HG03571 (cell line): ENCODE measurements around the gene UQCC2.

Experiments
- ATAC-seq: cut with Tn5 transposase; IDR thresholded peaks from one replicate; pipeline ENCODE4 v1.9.1; 2021; ENCODE audit not compliant: unreplicated experiment

Gene UQCC2

DNA sequence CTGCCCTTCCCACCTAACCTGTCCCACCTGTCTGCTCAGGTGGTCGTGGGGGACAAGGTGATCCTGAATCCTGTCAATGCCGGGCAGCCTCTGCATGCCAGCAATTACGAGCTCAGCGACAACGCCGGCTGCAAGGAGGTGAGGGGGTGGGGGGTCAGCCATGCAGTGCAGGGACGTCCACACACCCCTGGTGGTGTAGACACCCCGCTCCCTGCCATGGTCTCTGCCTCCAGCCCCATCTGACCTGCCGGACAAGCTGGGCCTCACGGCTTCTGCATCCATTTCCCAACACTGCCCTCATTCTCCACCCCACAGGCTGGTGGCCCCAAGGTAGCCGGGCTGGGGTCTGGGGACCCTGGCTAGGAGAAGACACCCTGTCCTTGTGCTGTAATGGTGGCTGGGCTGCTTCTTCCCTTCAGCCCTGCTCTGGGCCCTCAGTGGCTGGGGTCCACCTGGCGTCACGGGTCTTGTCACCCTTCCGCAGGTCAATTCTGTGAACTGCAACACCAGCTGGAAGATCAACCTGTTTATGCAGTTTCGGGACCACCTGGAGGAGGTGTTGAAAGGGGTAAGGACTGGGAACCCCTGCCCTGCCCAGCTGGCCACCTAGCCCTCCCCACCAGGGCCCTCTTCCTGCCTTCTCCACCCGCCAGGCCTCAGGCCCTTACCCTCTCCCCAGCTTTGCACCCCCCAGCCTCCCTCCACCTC lies 52.4 kb downstream of the UQCC2 start:
- ATAC-seq, result no peak

DNA sequence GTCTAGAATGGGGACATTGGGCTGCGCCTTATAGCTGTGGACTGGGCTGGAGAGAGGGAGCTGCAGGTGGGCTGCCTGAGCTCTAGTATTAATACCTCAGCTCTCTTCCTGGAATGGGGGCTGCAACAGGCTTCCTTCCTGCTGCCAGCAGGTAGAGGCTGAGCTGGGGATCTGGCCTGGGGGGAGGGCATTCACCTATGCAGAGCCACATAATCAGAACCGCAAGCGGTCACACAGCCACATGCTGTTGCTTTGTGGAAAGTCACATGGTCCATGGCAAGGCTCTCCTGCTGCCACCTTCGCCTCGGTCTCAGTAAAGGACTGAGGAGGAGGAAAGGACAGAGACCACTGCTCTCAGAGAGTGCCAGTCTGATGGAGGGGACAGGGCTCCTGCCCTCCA lies 54.7 kb downstream of the UQCC2 start:
- no peak for ATAC-seq

DNA sequence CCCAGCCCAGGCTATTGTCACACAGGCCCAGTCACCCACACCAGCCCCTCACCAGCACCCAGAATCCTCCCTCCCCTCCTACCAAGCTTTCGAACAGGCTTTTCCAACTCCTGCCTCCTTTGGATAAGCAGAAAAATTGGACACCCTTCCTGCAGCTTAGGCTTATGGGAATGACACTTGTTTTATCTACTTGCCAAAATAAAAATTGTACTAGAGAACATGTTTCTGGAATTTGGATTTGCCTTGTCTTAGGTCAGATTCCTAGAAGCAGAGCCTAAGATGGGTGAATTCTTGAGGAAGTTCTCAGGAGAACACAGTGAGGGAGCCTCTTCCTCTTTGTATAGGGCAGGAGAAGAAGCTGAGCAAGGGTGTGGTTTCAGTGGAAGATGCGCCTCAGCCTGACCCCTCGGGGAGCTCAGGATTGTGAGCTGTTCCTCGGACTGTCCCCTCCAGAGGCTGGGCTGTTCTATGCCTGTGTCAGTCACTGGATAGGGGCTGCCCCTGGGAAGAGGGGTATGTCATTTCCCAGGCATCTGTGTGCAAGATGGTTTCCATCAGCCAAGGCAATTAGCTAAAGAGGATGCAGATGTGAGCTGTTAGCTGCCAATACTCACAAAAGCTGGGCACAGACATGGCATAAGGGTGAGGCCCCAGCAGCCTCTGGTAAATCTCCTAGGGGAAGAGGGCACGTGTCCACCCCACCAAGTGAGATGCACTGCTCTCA lies 56.5 kb downstream of the UQCC2 start:
- ATAC-seq, result no peak

DNA sequence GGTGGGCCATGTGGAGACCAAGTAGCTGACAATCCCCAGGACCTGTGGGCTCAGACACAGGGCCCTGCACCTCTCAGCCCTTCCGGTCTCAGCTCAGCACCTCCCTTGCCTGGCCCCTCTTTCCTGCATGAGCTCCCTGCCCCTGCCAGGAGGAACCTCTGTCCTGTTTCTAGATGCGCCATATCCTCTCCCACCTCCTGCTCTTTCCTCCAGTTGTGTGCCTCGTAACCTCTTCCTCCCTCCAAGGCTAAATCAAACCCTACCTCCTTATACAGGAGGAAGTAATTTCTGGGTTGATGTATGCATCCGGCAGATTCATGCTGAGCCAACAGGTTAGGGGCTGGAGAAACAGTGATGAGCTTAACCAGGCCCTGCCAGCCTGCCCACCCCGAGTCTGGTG lies 59.5 kb downstream of the UQCC2 start:
- no peak for ATAC-seq

DNA sequence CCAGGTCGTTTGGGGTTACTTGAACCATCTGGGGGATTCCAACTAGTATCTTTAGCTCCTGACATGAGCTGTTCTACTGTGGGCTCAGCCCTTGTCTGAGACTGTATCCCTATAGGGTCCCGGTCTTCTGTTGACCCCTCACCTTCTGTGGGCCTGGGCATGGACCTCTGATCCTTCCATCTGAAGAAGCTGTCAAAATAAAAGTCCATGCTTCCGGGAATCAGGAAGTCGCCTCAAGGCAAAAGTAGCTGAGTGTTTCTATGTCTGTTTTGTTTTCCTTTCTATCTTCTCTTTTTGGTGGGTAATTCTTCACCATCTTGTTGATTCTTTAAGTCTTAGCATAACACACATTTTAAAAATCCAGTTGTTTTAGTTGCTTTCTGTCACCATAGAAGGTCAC lies 60.1 kb downstream of the UQCC2 start:
- no peak for ATAC-seq
